GM12801 (cell line): ENCODE measurements around the gene KIF2A.

Experiments used
- TF ChIP-seq, protein P1 (sequence below): IDR thresholded peaks from one replicate; pipeline ENCODE4 v1.5.1; 2011; ENCODE audit warnings: control low read depth; ENCODE audit not compliant: insufficient read length; ENCODE audit errors: extremely low read depth

The KIF2A gene

DNA sequence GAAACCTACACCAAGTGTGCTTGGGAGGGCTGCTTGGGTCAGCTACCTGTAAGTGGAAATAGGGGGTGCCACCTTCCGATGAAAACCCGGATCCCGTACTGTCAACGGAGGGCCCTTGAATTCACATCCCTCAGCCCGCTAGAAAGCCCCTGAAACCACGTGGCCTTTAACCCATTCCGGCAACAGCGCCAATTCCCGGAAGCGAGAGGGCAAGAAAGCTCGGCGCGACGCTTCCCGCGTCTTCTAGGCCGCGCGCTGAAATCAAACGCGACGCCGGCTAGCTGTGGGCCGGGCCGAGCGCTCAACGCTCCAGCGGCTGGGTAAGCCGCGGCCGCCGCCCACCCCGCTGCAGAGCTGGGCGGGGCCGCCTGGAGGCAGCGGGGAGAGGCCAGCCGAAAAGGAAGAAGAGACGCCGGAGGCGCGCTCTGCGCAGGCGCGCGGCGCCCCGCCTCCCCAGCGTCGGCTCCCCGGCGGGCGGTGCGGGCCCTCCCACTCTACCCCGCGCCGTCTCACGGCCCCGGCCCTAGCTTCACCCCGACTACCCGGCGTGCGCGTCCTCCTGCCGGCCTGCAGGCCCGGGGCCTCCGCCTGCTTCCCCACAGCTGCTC is at the start of gene KIF2A:
KIF2A (plus strand) TSS at position 492 of the 608 bp plus-strand sequence. CDS start 267 bp downstream, outside the sequence.
- TF ChIP-seq, protein P1, sequence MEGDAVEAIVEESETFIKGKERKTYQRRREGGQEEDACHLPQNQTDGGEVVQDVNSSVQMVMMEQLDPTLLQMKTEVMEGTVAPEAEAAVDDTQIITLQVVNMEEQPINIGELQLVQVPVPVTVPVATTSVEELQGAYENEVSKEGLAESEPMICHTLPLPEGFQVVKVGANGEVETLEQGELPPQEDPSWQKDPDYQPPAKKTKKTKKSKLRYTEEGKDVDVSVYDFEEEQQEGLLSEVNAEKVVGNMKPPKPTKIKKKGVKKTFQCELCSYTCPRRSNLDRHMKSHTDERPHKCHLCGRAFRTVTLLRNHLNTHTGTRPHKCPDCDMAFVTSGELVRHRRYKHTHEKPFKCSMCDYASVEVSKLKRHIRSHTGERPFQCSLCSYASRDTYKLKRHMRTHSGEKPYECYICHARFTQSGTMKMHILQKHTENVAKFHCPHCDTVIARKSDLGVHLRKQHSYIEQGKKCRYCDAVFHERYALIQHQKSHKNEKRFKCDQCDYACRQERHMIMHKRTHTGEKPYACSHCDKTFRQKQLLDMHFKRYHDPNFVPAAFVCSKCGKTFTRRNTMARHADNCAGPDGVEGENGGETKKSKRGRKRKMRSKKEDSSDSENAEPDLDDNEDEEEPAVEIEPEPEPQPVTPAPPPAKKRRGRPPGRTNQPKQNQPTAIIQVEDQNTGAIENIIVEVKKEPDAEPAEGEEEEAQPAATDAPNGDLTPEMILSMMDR = no peak

DNA sequence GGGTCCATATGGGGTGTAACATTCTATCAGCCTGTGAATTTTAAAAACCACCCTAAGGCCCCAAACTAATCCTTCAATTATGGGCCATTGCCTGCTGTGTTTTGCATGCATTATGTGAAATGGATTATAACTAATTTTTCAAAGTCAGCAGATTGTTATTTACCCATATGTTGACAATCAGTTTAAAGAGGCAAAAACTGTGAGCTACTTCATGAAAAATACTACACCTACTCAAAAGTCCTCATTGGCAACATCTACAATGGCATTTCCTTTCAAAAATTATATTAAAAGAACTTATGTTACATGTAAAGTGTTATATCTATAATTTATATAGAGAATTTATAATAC is 49.0 kb upstream of the KIF2A start:
- TF ChIP-seq, protein P1 = no peak

DNA sequence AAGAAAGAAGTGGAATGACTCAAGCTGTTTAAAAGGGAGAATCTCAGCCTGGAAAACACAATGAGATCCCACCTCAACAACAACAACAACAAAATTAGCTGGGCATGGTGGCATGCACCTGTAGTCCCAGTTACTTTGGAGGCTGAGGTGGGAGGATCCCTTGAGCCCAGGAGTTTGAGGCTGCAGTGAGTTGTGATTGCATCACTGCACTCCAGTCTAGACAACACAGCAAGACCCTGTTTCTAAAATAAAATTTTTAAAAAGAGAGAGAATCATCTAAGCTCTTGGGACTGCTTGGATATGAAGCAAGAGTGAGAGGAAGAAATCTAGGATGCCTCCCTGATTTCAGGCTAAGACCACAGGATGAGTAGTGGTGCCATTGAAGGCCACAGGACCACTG is 47.4 kb upstream of the KIF2A start:
- TF ChIP-seq, protein P1 = no peak

DNA sequence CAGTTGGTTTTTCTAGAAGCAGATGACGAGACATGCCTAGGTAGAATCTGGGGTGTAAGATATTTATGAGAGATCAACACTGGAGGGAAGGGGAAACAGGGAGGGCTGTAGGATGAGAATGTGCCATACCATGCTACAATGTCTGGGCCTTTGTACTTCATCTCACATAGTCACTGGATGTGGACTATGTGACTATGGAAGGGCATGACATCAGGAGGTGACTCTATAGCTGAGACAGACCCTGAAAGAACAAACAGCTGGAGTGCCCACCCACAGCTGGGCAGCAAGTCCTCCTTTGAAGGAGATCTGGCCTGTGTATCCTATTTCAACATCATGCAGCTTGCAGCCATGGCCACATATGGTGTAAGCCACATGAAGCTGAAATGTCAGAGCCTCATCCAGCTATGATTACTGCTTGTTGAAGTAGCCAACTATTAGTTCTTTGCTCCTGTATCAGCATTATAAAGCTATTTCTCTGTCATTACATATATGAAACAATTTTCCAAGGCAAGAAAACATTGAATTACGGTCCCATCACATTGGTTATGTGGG is 46.2 kb upstream of the KIF2A start:
- TF ChIP-seq, protein P1 = no peak

DNA sequence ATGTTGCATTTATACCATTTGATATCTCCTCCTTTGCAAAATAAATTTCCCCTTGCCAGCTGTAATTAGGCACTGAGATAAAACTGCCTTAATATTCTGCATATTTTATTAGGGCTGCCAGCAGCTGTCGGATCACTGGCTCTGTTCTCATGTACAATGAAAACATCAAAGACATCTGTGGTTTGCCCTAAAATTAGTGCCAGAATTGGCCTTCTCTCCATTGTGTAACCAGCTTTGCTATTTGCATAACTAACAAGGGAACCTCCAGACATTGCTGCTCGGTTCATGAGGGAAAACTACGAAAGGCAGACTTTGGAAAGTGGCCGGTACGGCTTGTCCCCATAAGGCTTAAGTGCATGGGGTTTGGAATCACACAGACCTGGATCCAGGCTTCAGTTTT is 45.5 kb upstream of the KIF2A start:
- TF ChIP-seq, protein P1 = no peak

DNA sequence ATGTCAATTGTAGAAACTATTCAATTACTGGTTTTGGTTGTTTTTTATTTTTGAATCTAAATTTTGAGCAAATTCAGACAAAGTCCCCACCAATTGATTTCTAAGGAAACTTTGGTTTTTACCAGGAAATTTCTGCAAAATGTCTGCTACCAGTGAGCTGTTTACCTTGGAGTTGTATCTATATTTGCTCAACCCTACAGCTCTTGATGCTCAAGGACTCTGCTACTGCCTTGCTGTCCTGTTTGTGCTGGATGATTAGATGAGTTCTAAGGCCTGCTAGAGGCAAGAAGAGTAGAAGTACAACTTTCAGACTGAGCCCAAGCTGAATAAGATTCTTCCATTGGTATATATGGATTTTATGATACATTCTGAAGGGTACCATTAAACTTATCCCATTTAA is 42.6 kb upstream of the KIF2A start:
- TF ChIP-seq, protein P1 = no peak

DNA sequence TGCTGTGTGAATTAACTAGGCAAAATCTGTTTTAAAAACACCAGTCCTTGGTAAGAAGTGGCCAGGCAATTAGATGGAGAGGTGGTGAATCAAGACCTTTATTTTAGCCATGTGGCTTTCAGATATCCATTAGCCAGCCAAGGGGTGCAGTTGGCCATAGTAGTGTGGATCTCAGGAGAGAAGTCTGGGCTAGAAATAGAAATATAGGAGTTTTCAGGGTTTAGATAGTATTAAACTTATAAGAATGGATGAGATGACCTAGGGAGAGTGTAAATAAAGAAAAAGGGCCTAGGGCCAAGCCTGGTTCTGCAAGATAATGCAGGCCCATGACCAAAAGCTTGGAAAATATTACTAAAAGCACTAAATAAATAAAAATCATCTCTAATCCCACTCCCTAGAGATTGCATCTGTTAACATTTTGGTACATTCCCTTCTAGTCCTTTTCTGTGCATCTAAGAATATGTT is 40.3 kb upstream of the KIF2A start:
- TF ChIP-seq, protein P1 = no peak
